K562 (cell line): ENCODE measurements around the gene PIMREG. TPM values are rescaled to one million over a fixed set of nuclear protein-coding genes. Genes with fewer than 3 reads are reported as not detected.

ENCODE experiments used
- ATAC-seq: fragments of 200-7000 bp; cut with Tn5 transposase; 3 replicates; pipeline ENCODE4 v1.9.1; 2020; ENCODE audit warnings: moderate library complexity
- BruUV-seq: library from RNA; stranded (reverse); fragments of 400-500 nt; replicated peaks from 2 replicates; lab custom pipeline; 2021; lab: Mats Ljungman, UMichigan
- CTCF ChIA-PET: fragments of 300-600 bp; formaldehyde crosslinking; extraction: SDS; loops from one replicate; lab custom pipeline; 2021; ENCODE audit warnings: low intra/inter-chr PET ratio; lab: Yijun Ruan, JAX
- POLR2A ChIA-PET: fragments of 300-600, 350-650 bp; sonication (Branson Sonifier 250); formaldehyde crosslinking; extraction: SDS; loops from one replicate; lab custom pipeline; 2021; ENCODE audit warnings: antibody characterized with exemption, inconsistent platforms; lab: Yijun Ruan, JAX
- DNase-seq, 4 experiments: peaks; one replicate each; pipeline versions ENCODE4 v3.0.0 to v3.0.0-alpha.2; 2011 to 2018; ENCODE audit warnings: low spot score in 3 of 4, mixed read lengths in 3 of 4; ENCODE audit errors: extremely low read depth in 1 of 4
- FAIRE-seq: peaks from 2 replicates; lab custom pipeline; 2011; peaks lifted over from hg19 to GRCh38; lab: Jason Lieb, UNC
- H2AFZ ChIP-seq: 2 replicates; pipeline ENCODE4 v1.6.0; 2011; ENCODE audit warnings: low read depth, low read length, control low read depth, inconsistent platforms
- H3K27ac ChIP-seq: fragments of 200-600 bp; 3 replicates; pipeline ENCODE4 v1.8.0; 2011; ENCODE audit warnings: low read depth, mild to moderate bottlenecking, control low read depth, inconsistent platforms, low read length, moderate library complexity, mixed read lengths; ENCODE audit errors: extremely low read depth
- H3K27me3 ChIP-seq, 2 experiments: fragments of 300-600 bp in 1 of 2; 2 replicates in 1 of 2; 3 replicates in 1 of 2; pipeline versions ENCODE4 v1.6.0 to v1.8.0; 2011; ENCODE audit warnings: inconsistent platforms in 2 of 2, low read length in 2 of 2, mild to moderate bottlenecking in 1 of 2, mixed read lengths in 1 of 2, moderate library complexity in 1 of 2; ENCODE audit not compliant: control insufficient read depth in 2 of 2, insufficient read depth in 2 of 2
- H3K36me3 ChIP-seq: fragments of 300-600 bp; 3 replicates; pipeline ENCODE4 v1.8.0; 2011; ENCODE audit warnings: mild to moderate bottlenecking, low read length, inconsistent platforms; ENCODE audit not compliant: control insufficient read depth, insufficient read depth
- H3K4me1 ChIP-seq, 2 experiments: fragments of 200-600 bp in 1 of 2; replicated peaks in 1 of 2; 2 replicates in 1 of 2; 3 replicates in 1 of 2; pipeline versions ENCODE4 v1.5.1 to v1.8.0; 2011; ENCODE audit warnings: inconsistent platforms in 2 of 2, low read length in 2 of 2, mild to moderate bottlenecking in 1 of 2, mixed read lengths in 1 of 2, moderate library complexity in 1 of 2; ENCODE audit not compliant: control insufficient read depth in 2 of 2, insufficient read depth in 2 of 2
- H3K4me2 ChIP-seq: 2 replicates; pipeline ENCODE4 v1.6.1; 2011; ENCODE audit warnings: low read length, control low read depth, inconsistent platforms, mixed read lengths; ENCODE audit not compliant: insufficient read depth
- H3K4me3 ChIP-seq: fragments of 200-600 bp; sonication (generic), shearing (Covaris generic); 2 replicates; pipeline ENCODE4 v1.5.1; 2016; ENCODE audit warnings: control low read depth, inconsistent platforms
- H3K79me2 ChIP-seq: fragments of 200-600 bp; 3 replicates; pipeline ENCODE4 v1.8.0; 2011; ENCODE audit warnings: low read length, inconsistent platforms; ENCODE audit not compliant: control insufficient read depth, insufficient read depth
- H3K9ac ChIP-seq, 2 experiments: 2 replicates each; pipeline versions ENCODE4 v1.6.0 to v1.6.1; 2011; ENCODE audit warnings: low read depth in 2 of 2, low read length in 2 of 2, control low read depth in 1 of 2, inconsistent platforms in 1 of 2, mild to moderate bottlenecking in 1 of 2, mixed read lengths in 1 of 2; ENCODE audit not compliant: insufficient read depth in 1 of 2
- H3K9me1 ChIP-seq: one replicate; pipeline ENCODE4 v1.6.0; 2011; ENCODE audit warnings: inconsistent platforms, mild to moderate bottlenecking, low read length, moderate library complexity; ENCODE audit not compliant: control insufficient read depth, insufficient read depth
- H3K9me3 ChIP-seq: replicated peaks from 2 replicates; pipeline ENCODE4 v1.5.1; 2011; ENCODE audit warnings: low read depth, low read length, inconsistent platforms; ENCODE audit not compliant: control insufficient read depth, insufficient read depth
- H4K20me1 ChIP-seq: replicated peaks from 2 replicates; pipeline ENCODE4 v1.6.1; 2011; ENCODE audit warnings: low read length, inconsistent platforms, mixed read lengths; ENCODE audit not compliant: control insufficient read depth, insufficient read depth
- CEBPB ChIP-seq: fragments of 450-650 bp; IDR thresholded peaks from 2 replicates; pipeline ENCODE4 v1.6.1; 2016; ENCODE audit warnings: missing genetic modification characterization, missing compliant biosample characterization
- EZH2 ChIP-seq: IDR thresholded peaks from 2 replicates; pipeline ENCODE4 v1.6.1; 2012; ENCODE audit warnings: low read depth, mild to moderate bottlenecking, inconsistent platforms, low read length, borderline replicate concordance
- KLF1 ChIP-seq: fragments of 450-650 bp; IDR thresholded peaks from 2 replicates; pipeline ENCODE4 v1.6.1; 2016; ENCODE audit warnings: missing genetic modification characterization, missing compliant biosample characterization
- ZNF75A ChIP-seq: fragments of 450-650 bp; formaldehyde crosslinking; IDR thresholded peaks from 2 replicates; pipeline ENCODE4 v1.4.0; 2020; ENCODE audit warnings: mild to moderate bottlenecking
- WGBS: fragments of 100-300 bp; shearing (Covaris generic); methylation state at CpG from one replicate; pipeline ENCODE4 v1.1.6; 2016; ENCODE audit warnings: low coverage, mixed read lengths; ENCODE audit not compliant: insufficient coverage; ENCODE audit errors: missing lambda C conversion rate; 5-methylcytosine and 5-hydroxymethylcytosine counted together
- in situ Hi-C: fragments of 300-500 bp; cut with MboI; formaldehyde crosslinking; loops from 4 replicates; pipeline ENCODE4 v1.15.0; 2018; ENCODE audit warnings: inconsistent platforms, mixed read lengths
- intact Hi-C: fragments of 100-400 bp; cut with micrococcal nuclease; formaldehyde crosslinking; loops from 2 replicates; pipeline ENCODE4 v1.14.2; 2022
- polyA plus RNA-seq, 8 experiments: library from polyadenylated mRNA; depleted of rRNA in 4 of 8; stranded (reverse) in 5 of 8; unstranded in 3 of 8; fragments of >200 nt; fragmentation: Nextera tagmentation in 2 of 8; fragmentation: Illumina TruSeq in 1 of 8; extraction: Ambion mirVana in 2 of 8; extraction: Trizol in 1 of 8; gene quantifications; 2 replicates each; pipeline versions ENCODE4 v1.2.1 to v1.2.3, GENCODE V29; 2011 to 2014; ENCODE audit warnings: inconsistent platforms in 1 of 8, missing spikeins in 1 of 8
- total RNA-seq, 7 experiments: library from RNA; depleted of rRNA in 6 of 7; stranded (reverse); fragments of >200 nt in 6 of 7; fragmentation: Illumina TruSeq in 2 of 7; extraction: Trizol in 2 of 7; gene quantifications; 2 replicates each; pipeline versions ENCODE4 v1.2.1 to v1.2.3, GENCODE V29; 2011 to 2021; ENCODE audit warnings: low replicate concordance in 1 of 7
- TF ChIP-seq, protein P1 (sequence below): sonication (generic); formaldehyde crosslinking; IDR thresholded peaks from 2 replicates; pipeline ENCODE4 v1.8.1; 2023; ENCODE audit warnings: mild to moderate bottlenecking, missing genetic modification reagents
- TF ChIP-seq, protein P2 (sequence below): fragments of 450-650 bp; IDR thresholded peaks from 2 replicates; pipeline ENCODE4 v1.6.1; 2016; ENCODE audit warnings: mild to moderate bottlenecking, moderate library complexity

The PIMREG gene
- total and polyA plus RNA-seq, 9 of the 15 experiments (the other 6 are each of a cell fraction or from before 2014, with no cell fraction given): 1.1 to 16.7 (median 9.4) TPM

DNA sequence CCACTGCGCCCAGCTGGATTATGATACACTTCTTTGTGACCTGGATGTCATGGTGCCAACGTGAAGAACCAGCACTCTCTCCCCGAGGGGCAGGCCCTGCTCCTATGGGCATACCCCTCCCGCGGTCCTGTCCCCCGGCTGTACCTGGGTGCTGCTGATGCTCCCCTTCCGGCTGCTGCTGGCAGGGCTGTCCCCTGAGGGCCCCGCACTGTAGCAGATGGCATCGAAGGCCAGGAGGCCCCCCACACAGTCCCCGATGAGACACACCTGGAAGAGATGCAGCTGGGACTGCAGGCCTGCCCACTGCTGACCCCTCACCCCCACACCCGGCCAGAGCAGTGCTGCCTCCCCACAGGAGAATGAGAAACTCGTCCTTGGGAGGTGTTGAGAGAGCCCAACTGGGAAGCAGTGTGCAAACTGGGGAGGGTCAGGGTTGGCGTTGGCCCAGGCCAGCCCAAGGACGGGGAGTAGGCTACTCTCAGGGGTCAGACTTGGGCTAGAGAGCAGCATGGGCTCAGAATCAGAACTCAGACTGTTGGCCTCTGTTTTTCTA lies 33.7 kb downstream of the PIMREG start (continued):
- no peak for TF ChIP-seq EZH2

DNA sequence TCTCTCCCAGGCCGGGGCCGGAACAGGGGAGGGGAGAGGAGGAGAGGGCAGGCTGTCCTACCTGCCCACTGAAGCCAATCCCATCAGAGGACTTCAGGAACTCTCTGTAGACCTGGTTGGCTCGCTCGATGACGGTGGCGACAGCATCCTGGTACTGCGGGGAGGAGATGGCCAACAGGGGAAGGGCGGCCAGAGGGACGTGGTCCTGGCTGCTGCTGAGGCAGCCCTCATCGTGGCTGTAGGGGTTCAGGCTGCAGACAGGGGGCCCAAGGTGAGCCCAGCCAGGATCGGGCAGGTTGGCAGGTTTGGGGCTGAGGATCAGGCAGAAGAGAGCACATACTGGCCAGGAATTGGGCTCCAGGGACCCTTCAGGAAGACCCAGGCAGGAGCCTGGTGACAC lies 34.2 kb downstream of the PIMREG start:
- intact Hi-C loops (no loop called here), in situ Hi-C loops (no loop called here)
- no peak for DNase-seq
- ChIA-PET CTCF (no interaction called here), POLR2A (no interaction called here)
- FAIRE-seq: no peak
- peaks cover 1 to 10% of the 10 kb centered on the region in 2 experiments; a peak in 2 of 5 replicates for H3K27me3 ChIP-seq
- no peak overlapping the region for H3K4me3 ChIP-seq
- H3K79me2 ChIP-seq: no peaks in the 10 kb centered on the region
- H3K9ac ChIP-seq: no peak overlapping the region
- WGBS: 13% methylated on average over 4 of the region's 11 CpGs
- BruUV-seq: no TSS peak
- peaks cover 4 to 8% of the 10 kb centered on the region in 2 experiments; a peak in 3 of 5 replicates for H3K4me1 ChIP-seq
- no peak overlapping the region for H3K4me2 ChIP-seq
- H2AFZ ChIP-seq: no peak overlapping the region
- 0 out of 2 replicates have a peak, but pooled peaks cover 7% of the 10 kb centered on the region for H4K20me1 ChIP-seq
- no peaks in the 10 kb centered on the region for H3K9me3 ChIP-seq
- H3K9me1 ChIP-seq: no peaks in the 10 kb centered on the region
- no peak overlapping the region for H3K27ac ChIP-seq
- ATAC-seq: no peak
- H3K36me3 ChIP-seq: no peaks in the 10 kb centered on the region
- TF ChIP-seq CEBPB (no peak), KLF1 (no peak), ZNF75A (CRISPR knock-in tag) (no peak)
- TF ChIP-seq, protein P1, sequence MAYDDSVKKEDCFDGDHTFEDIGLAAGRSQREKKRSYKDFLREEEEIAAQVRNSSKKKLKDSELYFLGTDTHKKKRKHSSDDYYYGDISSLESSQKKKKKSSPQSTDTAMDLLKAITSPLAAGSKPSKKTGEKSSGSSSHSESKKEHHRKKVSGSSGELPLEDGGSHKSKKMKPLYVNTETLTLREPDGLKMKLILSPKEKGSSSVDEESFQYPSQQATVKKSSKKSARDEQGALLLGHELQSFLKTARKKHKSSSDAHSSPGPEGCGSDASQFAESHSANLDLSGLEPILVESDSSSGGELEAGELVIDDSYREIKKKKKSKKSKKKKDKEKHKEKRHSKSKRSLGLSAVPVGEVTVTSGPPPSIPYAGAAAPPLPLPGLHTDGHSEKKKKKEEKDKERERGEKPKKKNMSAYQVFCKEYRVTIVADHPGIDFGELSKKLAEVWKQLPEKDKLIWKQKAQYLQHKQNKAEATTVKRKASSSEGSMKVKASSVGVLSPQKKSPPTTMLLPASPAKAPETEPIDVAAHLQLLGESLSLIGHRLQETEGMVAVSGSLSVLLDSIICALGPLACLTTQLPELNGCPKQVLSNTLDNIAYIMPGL (CRISPR knock-in tag): no peak
- TF ChIP-seq, protein P2, sequence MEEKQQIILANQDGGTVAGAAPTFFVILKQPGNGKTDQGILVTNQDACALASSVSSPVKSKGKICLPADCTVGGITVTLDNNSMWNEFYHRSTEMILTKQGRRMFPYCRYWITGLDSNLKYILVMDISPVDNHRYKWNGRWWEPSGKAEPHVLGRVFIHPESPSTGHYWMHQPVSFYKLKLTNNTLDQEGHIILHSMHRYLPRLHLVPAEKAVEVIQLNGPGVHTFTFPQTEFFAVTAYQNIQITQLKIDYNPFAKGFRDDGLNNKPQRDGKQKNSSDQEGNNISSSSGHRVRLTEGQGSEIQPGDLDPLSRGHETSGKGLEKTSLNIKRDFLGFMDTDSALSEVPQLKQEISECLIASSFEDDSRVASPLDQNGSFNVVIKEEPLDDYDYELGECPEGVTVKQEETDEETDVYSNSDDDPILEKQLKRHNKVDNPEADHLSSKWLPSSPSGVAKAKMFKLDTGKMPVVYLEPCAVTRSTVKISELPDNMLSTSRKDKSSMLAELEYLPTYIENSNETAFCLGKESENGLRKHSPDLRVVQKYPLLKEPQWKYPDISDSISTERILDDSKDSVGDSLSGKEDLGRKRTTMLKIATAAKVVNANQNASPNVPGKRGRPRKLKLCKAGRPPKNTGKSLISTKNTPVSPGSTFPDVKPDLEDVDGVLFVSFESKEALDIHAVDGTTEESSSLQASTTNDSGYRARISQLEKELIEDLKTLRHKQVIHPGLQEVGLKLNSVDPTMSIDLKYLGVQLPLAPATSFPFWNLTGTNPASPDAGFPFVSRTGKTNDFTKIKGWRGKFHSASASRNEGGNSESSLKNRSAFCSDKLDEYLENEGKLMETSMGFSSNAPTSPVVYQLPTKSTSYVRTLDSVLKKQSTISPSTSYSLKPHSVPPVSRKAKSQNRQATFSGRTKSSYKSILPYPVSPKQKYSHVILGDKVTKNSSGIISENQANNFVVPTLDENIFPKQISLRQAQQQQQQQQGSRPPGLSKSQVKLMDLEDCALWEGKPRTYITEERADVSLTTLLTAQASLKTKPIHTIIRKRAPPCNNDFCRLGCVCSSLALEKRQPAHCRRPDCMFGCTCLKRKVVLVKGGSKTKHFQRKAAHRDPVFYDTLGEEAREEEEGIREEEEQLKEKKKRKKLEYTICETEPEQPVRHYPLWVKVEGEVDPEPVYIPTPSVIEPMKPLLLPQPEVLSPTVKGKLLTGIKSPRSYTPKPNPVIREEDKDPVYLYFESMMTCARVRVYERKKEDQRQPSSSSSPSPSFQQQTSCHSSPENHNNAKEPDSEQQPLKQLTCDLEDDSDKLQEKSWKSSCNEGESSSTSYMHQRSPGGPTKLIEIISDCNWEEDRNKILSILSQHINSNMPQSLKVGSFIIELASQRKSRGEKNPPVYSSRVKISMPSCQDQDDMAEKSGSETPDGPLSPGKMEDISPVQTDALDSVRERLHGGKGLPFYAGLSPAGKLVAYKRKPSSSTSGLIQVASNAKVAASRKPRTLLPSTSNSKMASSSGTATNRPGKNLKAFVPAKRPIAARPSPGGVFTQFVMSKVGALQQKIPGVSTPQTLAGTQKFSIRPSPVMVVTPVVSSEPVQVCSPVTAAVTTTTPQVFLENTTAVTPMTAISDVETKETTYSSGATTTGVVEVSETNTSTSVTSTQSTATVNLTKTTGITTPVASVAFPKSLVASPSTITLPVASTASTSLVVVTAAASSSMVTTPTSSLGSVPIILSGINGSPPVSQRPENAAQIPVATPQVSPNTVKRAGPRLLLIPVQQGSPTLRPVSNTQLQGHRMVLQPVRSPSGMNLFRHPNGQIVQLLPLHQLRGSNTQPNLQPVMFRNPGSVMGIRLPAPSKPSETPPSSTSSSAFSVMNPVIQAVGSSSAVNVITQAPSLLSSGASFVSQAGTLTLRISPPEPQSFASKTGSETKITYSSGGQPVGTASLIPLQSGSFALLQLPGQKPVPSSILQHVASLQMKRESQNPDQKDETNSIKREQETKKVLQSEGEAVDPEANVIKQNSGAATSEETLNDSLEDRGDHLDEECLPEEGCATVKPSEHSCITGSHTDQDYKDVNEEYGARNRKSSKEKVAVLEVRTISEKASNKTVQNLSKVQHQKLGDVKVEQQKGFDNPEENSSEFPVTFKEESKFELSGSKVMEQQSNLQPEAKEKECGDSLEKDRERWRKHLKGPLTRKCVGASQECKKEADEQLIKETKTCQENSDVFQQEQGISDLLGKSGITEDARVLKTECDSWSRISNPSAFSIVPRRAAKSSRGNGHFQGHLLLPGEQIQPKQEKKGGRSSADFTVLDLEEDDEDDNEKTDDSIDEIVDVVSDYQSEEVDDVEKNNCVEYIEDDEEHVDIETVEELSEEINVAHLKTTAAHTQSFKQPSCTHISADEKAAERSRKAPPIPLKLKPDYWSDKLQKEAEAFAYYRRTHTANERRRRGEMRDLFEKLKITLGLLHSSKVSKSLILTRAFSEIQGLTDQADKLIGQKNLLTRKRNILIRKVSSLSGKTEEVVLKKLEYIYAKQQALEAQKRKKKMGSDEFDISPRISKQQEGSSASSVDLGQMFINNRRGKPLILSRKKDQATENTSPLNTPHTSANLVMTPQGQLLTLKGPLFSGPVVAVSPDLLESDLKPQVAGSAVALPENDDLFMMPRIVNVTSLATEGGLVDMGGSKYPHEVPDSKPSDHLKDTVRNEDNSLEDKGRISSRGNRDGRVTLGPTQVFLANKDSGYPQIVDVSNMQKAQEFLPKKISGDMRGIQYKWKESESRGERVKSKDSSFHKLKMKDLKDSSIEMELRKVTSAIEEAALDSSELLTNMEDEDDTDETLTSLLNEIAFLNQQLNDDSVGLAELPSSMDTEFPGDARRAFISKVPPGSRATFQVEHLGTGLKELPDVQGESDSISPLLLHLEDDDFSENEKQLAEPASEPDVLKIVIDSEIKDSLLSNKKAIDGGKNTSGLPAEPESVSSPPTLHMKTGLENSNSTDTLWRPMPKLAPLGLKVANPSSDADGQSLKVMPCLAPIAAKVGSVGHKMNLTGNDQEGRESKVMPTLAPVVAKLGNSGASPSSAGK: no peak
